GM19397 (cell line): ENCODE results near the gene IL36RN.

Experiments
- ATAC-seq: cut with Tn5 transposase; IDR thresholded peaks from one replicate; pipeline ENCODE4 v1.9.1; 2021; ENCODE audit warnings: mild to moderate bottlenecking, moderate library complexity; ENCODE audit not compliant: unreplicated experiment

IL36RN gene

GRCh38 chr2:113046465-113046864 lies 12.5 kb upstream of the IL36RN start:
- no peak for ATAC-seq

- ATAC-seq, result no peak
Observed at GRCh38 chr2:113050921-113051895, 7.8 kb upstream of the IL36RN start.

GRCh38 chr2:113052396-113052917 lies 6.5 kb upstream of the IL36RN start, which contains the start of gene IL36B:
IL36B (minus strand) TSS chr2:113052867.
- no peak for ATAC-seq

GRCh38 chr2:113053666-113054065 lies 5.3 kb upstream of the IL36RN start:
- ATAC-seq, result no peak

GRCh38 chr2:113054066-113054465 lies 4.9 kb upstream of the IL36RN start:
- no peak for ATAC-seq

- no peak for ATAC-seq
Observed at GRCh38 chr2:113056521-113056920, 2.5 kb upstream of the IL36RN start.

GRCh38 chr2:113057117-113057516 lies 1.9 kb upstream of the IL36RN start:
- ATAC-seq, result no peak

- ATAC-seq, result no peak
Observed at GRCh38 chr2:113058411-113058994, 495 bp upstream of the IL36RN start.

- no peak for ATAC-seq
Observed at GRCh38 chr2:113060396-113060795, 1.4 kb downstream of the IL36RN start.

- no peak for ATAC-seq
Observed at GRCh38 chr2:113060796-113061195, 1.8 kb downstream of the IL36RN start.

- ATAC-seq, result no peak
Observed at GRCh38 chr2:113061241-113061640, 2.2 kb downstream of the IL36RN start.

GRCh38 chr2:113061896-113062770 lies 3.1 kb downstream of the IL36RN start:
- no peak for ATAC-seq

GRCh38 chr2:113064281-113064680 lies 5.3 kb downstream of the IL36RN start:
- ATAC-seq, result no peak

- ATAC-seq, result no peak
Observed at GRCh38 chr2:113064898-113065297, 5.9 kb downstream of the IL36RN start.

GRCh38 chr2:113067681-113068080 lies 8.7 kb downstream of the IL36RN start, which contains the start of gene IL1F10:
IL1F10 (plus strand) TSS chr2:113067970; CDS start chr2:113072739, 4,769 bp downstream.
- ATAC-seq, result no peak

GRCh38 chr2:113068249-113068648 lies 9.3 kb downstream of the IL36RN start:
- ATAC-seq, result no peak

GRCh38 chr2:113068706-113069485 lies 9.9 kb downstream of the IL36RN start:
- ATAC-seq, result no peak

- no peak for ATAC-seq
Observed at GRCh38 chr2:113069676-113070605, 10.9 kb downstream of the IL36RN start.

- no peak for ATAC-seq
Observed at GRCh38 chr2:113070606-113070975, 11.6 kb downstream of the IL36RN start.
